Central memory CD4-positive, alpha-beta T cell (primary cell): ENCODE data around the gene EXO5.
"Not testable (repeated sequence)": the region's sequence is repeated elsewhere in the genome, so short reads cannot be mapped to it uniquely, and the experiment has no call there.

Experiments
- DNase-seq: peaks from one replicate; pipeline ENCODE4 v3.0.0; 2022
- total RNA-seq, 3 experiments: gene quantifications; one replicate each; lab custom pipeline; 2026; lab: John Stamatoyannopoulos, UW

EXO5 gene, protein sequence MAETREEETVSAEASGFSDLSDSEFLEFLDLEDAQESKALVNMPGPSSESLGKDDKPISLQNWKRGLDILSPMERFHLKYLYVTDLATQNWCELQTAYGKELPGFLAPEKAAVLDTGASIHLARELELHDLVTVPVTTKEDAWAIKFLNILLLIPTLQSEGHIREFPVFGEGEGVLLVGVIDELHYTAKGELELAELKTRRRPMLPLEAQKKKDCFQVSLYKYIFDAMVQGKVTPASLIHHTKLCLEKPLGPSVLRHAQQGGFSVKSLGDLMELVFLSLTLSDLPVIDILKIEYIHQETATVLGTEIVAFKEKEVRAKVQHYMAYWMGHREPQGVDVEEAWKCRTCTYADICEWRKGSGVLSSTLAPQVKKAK
- 6.4 to 14.6 (median 13.1) reads per million in 3 experiments for total RNA-seq

DNA sequence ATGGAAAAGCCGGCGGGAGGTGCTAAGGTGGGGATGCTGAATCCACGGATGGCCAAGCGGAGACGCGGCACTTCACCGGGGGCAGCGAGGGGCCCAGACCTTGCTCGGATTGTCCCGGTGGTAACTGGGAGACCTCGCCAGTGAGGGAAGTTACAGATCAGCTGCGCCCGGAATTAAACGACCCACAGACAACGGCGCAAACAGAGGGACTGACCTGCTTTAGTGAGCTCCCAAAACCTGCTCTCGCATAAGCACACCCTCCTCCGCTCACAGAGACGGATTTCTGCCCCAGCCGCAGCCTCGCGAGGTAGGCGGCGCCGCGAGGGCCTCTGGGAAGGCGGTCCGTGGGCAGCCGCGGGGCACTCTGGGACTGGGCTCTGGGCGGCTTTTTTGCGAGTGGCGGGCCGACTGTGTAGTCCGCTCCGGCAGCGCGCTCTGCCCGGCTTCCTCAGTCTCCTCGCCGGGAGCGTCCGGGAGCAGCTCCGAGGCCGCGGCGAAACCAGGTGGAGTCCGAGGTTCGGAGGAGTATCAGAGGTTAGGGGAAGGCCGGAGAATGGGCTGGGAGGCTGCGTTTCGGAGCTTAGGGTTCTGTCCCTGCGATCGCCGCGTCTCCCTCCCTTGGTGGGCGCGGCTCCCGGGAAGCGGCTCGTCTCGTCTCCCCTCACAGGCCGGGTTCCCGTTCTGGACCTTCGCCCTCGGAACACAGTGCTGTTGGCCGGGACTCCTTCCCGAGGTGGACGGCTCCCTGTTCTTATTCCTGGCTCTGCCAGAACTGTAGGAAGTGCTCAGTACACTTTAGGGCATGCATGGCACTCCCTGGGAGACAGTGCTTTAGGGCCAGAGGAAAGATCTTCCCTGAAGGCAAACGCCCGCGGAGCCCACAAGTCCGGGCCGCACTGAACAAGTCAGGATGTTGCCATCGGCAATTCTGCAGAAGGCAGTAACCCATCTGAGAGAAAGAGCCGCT, at the start of gene EXO5:
TSS of gene EXO5 (plus strand) at position 393 of the 967 bp plus-strand sequence. CDS start 5,778 bp downstream, outside the sequence.
- DNase-seq = peak; percentile 69

DNA sequence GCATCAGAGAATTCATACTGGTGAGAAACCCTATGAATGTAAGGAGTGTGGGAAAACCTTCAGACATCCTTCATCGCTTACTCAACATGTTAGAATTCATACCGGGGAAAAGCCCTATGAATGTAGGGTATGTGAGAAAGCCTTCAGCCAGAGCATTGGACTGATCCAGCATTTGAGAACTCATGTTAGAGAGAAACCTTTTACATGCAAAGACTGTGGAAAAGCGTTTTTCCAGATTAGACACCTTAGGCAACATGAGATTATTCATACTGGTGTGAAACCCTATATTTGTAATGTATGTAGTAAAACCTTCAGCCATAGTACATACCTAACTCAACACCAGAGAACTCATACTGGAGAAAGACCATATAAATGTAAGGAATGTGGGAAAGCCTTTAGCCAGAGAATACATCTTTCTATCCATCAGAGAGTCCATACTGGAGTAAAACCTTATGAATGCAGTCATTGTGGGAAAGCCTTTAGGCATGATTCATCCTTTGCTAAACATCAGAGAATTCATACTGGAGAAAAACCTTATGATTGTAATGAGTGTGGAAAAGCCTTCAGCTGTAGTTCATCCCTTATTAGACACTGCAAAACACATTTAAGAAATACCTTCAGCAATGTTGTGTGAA, 45.5 kb upstream of the EXO5 start:
- DNase-seq = no peak

DNA sequence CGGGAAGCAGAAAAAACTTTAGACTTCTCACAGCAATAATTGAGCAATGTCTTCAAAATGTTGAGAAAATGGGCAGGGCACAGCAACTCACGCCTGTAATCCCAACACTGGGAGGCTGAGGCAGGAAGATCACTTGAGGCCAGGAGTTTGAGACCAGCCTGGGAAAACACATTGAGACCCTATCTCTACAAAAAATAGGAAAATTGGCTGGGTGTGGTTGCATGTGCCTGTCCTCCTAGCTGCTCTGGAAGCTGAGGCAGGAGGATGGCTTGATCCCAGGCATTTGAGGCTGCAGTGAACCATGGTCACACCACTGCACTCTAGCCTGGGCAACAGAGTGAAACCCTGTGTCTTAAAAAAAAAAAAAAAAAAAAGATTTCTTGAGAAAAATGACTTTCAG, 39.2 kb upstream of the EXO5 start:
- no peak for DNase-seq

DNA sequence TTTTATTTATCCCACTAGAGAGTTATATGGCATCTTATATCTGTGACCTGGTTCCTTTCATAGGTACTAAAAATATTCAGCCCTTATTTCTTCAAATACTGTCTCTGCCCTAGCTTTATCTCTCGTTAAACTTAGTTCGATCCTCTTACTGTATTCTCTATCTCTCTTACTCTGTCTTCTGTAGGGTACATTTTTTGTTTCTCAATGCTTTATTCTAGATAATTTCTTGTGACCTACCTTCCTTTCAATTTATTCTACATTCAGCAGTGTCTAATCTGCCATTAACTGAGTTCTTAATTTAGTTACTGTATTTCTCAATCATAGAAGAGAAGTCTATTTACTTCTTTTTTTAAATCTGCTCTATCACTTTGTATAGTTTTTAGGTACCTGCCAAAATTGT, 33.3 kb upstream of the EXO5 start:
- no peak for DNase-seq

GRCh38 chr1:40476924-40477677, 31.5 kb upstream of the EXO5 start, which contains the start of gene ZFP69:
Gene ZFP69, plus strand, starts transcription at chr1:40477290. Its CDS starts 2,072 bp downstream, at chr1:40479362.
- peak; percentile 62 for DNase-seq

DNA sequence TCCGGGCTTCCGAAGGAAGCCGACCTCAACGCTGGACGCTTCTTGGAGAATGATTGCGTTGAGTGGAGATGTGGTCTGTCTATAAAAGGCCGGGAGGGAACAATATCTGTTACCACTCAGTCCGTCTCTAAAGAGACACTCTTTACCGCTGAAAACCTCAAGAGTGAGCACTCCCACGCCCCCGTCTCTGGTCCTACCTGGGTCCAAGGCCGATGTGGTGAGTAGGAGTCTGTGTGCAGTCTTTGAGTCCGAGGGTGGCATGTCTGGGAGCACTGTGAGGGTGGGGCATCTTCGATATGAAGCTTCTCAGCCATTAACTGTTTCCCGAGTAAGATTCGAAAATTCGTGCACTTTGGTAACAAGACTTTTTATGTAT, 30.9 kb upstream of the EXO5 start:
- DNase-seq = peak; percentile 1

DNA sequence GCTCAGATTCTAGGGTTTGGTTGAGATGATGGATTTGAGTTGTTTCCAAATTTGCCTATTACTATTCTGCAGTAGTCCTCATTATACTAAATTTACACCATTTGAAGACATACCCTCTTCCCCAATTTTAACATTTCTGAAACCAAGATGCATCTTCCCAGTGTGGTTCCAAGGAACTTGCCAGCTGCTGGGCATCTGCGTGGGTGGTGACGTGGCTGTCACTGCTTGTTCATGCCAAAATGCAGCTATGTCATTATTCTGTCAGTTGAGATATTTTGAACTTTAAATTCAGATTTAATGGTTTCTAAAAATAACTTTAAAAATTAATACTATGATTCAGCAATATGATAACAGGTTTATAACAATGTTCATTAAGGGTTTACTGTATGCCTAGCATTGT, 30.3 kb upstream of the EXO5 start:
- DNase-seq = no peak

DNA sequence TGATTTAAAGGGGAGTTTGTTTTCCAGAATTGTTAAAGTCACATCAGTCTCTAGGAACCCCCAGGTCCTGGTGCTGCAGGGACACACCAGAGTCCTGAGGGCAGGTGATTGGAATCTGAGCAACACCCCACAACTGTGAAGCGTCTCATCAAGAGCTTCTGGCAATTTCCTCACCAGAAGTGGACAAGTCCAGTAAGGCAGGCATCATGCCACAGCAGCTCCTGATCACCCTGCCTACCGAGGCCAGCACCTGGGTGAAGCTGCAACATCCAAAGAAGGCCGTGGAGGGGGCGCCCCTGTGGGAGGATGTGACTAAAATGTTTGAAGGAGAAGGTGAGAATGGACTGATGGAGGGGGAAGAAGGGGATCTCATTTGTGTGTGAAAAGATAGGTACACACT, 29.4 kb upstream of the EXO5 start:
- DNase-seq = no peak

- DNase-seq = no peak
These were observed 13.2 kb upstream of the EXO5 start for GRCh38 chr1:40495315-40495903.

DNA sequence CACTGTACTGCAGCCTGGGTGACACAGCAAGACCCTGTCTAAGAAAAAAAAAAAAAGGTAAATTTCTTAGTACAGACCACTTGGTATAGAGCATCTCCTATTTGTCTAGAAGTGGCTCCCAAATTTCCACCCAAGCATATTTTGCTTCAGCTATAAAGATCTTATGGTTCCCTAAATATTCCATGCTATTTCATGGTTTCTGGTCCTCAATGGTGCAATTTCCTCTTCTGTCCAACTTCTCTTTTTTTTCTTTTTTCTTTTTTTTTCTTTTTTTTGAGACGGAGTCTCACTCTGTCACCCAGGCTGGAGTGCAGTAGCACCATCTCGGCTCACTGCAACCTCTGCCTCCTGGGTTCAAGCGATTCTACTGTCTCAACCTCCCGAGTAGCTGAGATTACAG, 5.9 kb upstream of the EXO5 start:
- DNase-seq = not testable (repeated sequence)

GRCh38 chr1:40507973-40508372, 594 bp upstream of the EXO5 start:
- DNase-seq = no peak

- DNase-seq = no peak
These were observed 10.9 kb downstream of the EXO5 start for GRCh38 chr1:40519517-40519916.

GRCh38 chr1:40530735-40531380, 22.3 kb downstream of the EXO5 start:
- no peak for DNase-seq

GRCh38 chr1:40531381-40532061, 23.0 kb downstream of the EXO5 start, which contains the start of gene ZNF684:
Gene ZNF684, plus strand, starts transcription at chr1:40531637. Its CDS starts 1,530 bp downstream, at chr1:40533167.
- peak; percentile 82 for DNase-seq

DNA sequence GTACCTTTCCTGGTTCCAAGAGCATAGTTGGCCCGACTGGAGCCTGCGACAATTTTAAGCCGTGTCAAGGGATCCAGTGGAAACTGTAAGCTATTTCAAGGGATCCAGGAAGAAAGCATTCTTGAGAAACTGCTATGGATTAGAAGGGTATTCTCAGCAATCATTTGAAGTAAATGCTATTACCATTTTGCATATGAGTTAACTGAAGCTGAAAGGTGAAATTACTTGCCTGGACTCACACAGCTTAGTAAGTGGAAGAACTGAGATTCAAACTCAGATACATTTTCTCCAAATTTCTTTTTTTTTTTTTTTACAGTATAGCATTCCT, 23.5 kb downstream of the EXO5 start:
- no peak for DNase-seq

- no peak for DNase-seq
These were observed 24.4 kb downstream of the EXO5 start for GRCh38 chr1:40532844-40533424.

DNA sequence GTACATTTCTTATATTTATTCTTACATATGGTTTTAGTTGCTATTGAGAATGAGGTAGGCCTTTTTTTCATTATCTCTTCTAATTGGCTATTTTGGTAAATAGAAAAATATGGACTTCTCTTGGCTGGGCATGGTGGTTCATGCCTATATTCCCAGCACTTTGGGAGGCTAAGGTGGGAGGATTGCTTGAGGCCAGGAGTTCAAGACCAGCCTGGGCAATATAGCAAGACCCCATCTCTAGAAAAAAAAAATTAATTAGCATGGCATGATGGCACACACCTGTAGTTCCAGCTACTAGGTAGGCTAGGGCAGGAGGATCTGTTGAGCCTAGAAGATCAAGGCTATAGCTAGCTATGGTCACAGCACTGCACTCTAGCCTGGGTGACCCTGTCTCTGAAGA, 26.0 kb downstream of the EXO5 start:
- DNase-seq = no peak

- DNase-seq = no peak
These were observed 27.2 kb downstream of the EXO5 start for GRCh38 chr1:40535732-40536131.

GRCh38 chr1:40539338-40539737, 30.8 kb downstream of the EXO5 start:
- DNase-seq = no peak

DNA sequence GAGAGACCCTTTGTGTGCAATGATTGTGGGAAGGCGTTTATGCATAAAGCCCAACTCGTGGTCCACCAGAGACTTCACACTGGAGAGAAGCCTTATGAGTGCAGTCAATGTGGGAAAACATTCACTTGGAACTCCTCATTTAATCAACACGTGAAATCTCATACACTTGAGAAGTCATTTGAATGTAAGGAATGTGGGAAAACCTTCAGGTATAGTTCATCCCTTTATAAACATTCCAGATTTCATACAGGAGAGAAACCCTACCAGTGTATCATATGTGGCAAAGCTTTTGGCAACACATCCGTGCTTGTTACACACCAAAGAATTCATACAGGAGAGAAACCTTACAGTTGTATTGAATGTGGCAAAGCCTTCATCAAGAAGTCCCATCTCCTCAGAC, 38.4 kb downstream of the EXO5 start:
- DNase-seq = no peak
